K562 (cell line): ENCODE data around the gene CCDC77. TPM values are rescaled to one million over a fixed set of nuclear protein-coding genes. Genes with fewer than 3 reads are reported as not detected.

Source experiments
- ATAC-seq: fragments of 200-7000 bp; cut with Tn5 transposase; 3 replicates; pipeline ENCODE4 v1.9.1; 2020; ENCODE audit warnings: moderate library complexity
- BruUV-seq: library from RNA; stranded (reverse); fragments of 400-500 nt; replicated peaks from 2 replicates; lab custom pipeline; 2021; lab: Mats Ljungman, UMichigan
- CTCF ChIA-PET: fragments of 300-600 bp; formaldehyde crosslinking; extraction: SDS; loops from one replicate; lab custom pipeline; 2021; ENCODE audit warnings: low intra/inter-chr PET ratio; lab: Yijun Ruan, JAX
- POLR2A ChIA-PET: fragments of 300-600, 350-650 bp; sonication (Branson Sonifier 250); formaldehyde crosslinking; extraction: SDS; loops from one replicate; lab custom pipeline; 2021; ENCODE audit warnings: antibody characterized with exemption, inconsistent platforms; lab: Yijun Ruan, JAX
- DNase-seq, 4 experiments: peaks; one replicate each; pipeline versions ENCODE4 v3.0.0 to v3.0.0-alpha.2; 2011 to 2018; ENCODE audit warnings: low spot score in 3 of 4, mixed read lengths in 3 of 4; ENCODE audit errors: extremely low read depth in 1 of 4
- FAIRE-seq: peaks from 2 replicates; lab custom pipeline; 2011; peaks lifted over from hg19 to GRCh38; lab: Jason Lieb, UNC
- H2AFZ ChIP-seq: 2 replicates; pipeline ENCODE4 v1.6.0; 2011; ENCODE audit warnings: low read depth, low read length, control low read depth, inconsistent platforms
- H3K27ac ChIP-seq: fragments of 200-600 bp; 3 replicates; pipeline ENCODE4 v1.8.0; 2011; ENCODE audit warnings: low read depth, mild to moderate bottlenecking, control low read depth, inconsistent platforms, low read length, moderate library complexity, mixed read lengths; ENCODE audit errors: extremely low read depth
- H3K27me3 ChIP-seq, 2 experiments: fragments of 300-600 bp in 1 of 2; 2 replicates in 1 of 2; 3 replicates in 1 of 2; pipeline versions ENCODE4 v1.6.0 to v1.8.0; 2011; ENCODE audit warnings: inconsistent platforms in 2 of 2, low read length in 2 of 2, mild to moderate bottlenecking in 1 of 2, mixed read lengths in 1 of 2, moderate library complexity in 1 of 2; ENCODE audit not compliant: control insufficient read depth in 2 of 2, insufficient read depth in 2 of 2
- H3K36me3 ChIP-seq: fragments of 300-600 bp; 3 replicates; pipeline ENCODE4 v1.8.0; 2011; ENCODE audit warnings: mild to moderate bottlenecking, low read length, inconsistent platforms; ENCODE audit not compliant: control insufficient read depth, insufficient read depth
- H3K4me1 ChIP-seq, 2 experiments: fragments of 200-600 bp in 1 of 2; replicated peaks in 1 of 2; 2 replicates in 1 of 2; 3 replicates in 1 of 2; pipeline versions ENCODE4 v1.5.1 to v1.8.0; 2011; ENCODE audit warnings: inconsistent platforms in 2 of 2, low read length in 2 of 2, mild to moderate bottlenecking in 1 of 2, mixed read lengths in 1 of 2, moderate library complexity in 1 of 2; ENCODE audit not compliant: control insufficient read depth in 2 of 2, insufficient read depth in 2 of 2
- H3K4me2 ChIP-seq: 2 replicates; pipeline ENCODE4 v1.6.1; 2011; ENCODE audit warnings: low read length, control low read depth, inconsistent platforms, mixed read lengths; ENCODE audit not compliant: insufficient read depth
- H3K4me3 ChIP-seq: fragments of 200-600 bp; sonication (generic), shearing (Covaris generic); 2 replicates; pipeline ENCODE4 v1.5.1; 2016; ENCODE audit warnings: control low read depth, inconsistent platforms
- H3K79me2 ChIP-seq: fragments of 200-600 bp; 3 replicates; pipeline ENCODE4 v1.8.0; 2011; ENCODE audit warnings: low read length, inconsistent platforms; ENCODE audit not compliant: control insufficient read depth, insufficient read depth
- H3K9ac ChIP-seq, 2 experiments: 2 replicates each; pipeline versions ENCODE4 v1.6.0 to v1.6.1; 2011; ENCODE audit warnings: low read depth in 2 of 2, low read length in 2 of 2, control low read depth in 1 of 2, inconsistent platforms in 1 of 2, mild to moderate bottlenecking in 1 of 2, mixed read lengths in 1 of 2; ENCODE audit not compliant: insufficient read depth in 1 of 2
- H3K9me1 ChIP-seq: one replicate; pipeline ENCODE4 v1.6.0; 2011; ENCODE audit warnings: inconsistent platforms, mild to moderate bottlenecking, low read length, moderate library complexity; ENCODE audit not compliant: control insufficient read depth, insufficient read depth
- H3K9me3 ChIP-seq: replicated peaks from 2 replicates; pipeline ENCODE4 v1.5.1; 2011; ENCODE audit warnings: low read depth, low read length, inconsistent platforms; ENCODE audit not compliant: control insufficient read depth, insufficient read depth
- H4K20me1 ChIP-seq: replicated peaks from 2 replicates; pipeline ENCODE4 v1.6.1; 2011; ENCODE audit warnings: low read length, inconsistent platforms, mixed read lengths; ENCODE audit not compliant: control insufficient read depth, insufficient read depth
- ATF6 ChIP-seq: sonication (generic); formaldehyde crosslinking; IDR thresholded peaks from 2 replicates; pipeline ENCODE4 v1.4.0; 2020; ENCODE audit warnings: mild to moderate bottlenecking, missing genetic modification reagents
- CHD2 ChIP-seq: IDR thresholded peaks from 2 replicates; pipeline ENCODE4 v1.6.1; 2011; ENCODE audit warnings: low read depth, low read length
- GTF2E2 ChIP-seq: fragments of 200-800 bp; sonication (Bioruptor generic); IDR thresholded peaks from 2 replicates; pipeline ENCODE4 v1.6.1; 2016; ENCODE audit warnings: missing genetic modification characterization, missing compliant biosample characterization
- TCF3 ChIP-seq: sonication (generic); formaldehyde crosslinking; IDR thresholded peaks from 2 replicates; pipeline ENCODE4 v1.4.0; 2020; ENCODE audit warnings: mild to moderate bottlenecking, missing genetic modification reagents
- USF1 ChIP-seq: sonication (generic); formaldehyde crosslinking; IDR thresholded peaks from 2 replicates; pipeline ENCODE4 v1.9.0; 2022; ENCODE audit warnings: mild to moderate bottlenecking, missing genetic modification reagents
- XRCC4 ChIP-seq: IDR thresholded peaks from one replicate; pipeline ENCODE4 v1.6.1; 2011; ENCODE audit not compliant: insufficient read depth, insufficient read length; ENCODE audit errors: extremely low read depth
- WGBS: fragments of 100-300 bp; shearing (Covaris generic); methylation state at CpG from one replicate; pipeline ENCODE4 v1.1.6; 2016; ENCODE audit warnings: low coverage, mixed read lengths; ENCODE audit not compliant: insufficient coverage; ENCODE audit errors: missing lambda C conversion rate; 5-methylcytosine and 5-hydroxymethylcytosine counted together
- in situ Hi-C: fragments of 300-500 bp; cut with MboI; formaldehyde crosslinking; loops from 4 replicates; pipeline ENCODE4 v1.15.0; 2018; ENCODE audit warnings: inconsistent platforms, mixed read lengths
- intact Hi-C: fragments of 100-400 bp; cut with micrococcal nuclease; formaldehyde crosslinking; loops from 2 replicates; pipeline ENCODE4 v1.14.2; 2022
- polyA plus RNA-seq, 8 experiments: library from polyadenylated mRNA; depleted of rRNA in 4 of 8; stranded (reverse) in 5 of 8; unstranded in 3 of 8; fragments of >200 nt; fragmentation: Nextera tagmentation in 2 of 8; fragmentation: Illumina TruSeq in 1 of 8; extraction: Ambion mirVana in 2 of 8; extraction: Trizol in 1 of 8; gene quantifications; 2 replicates each; pipeline versions ENCODE4 v1.2.1 to v1.2.3, GENCODE V29; 2011 to 2014; ENCODE audit warnings: inconsistent platforms in 1 of 8, missing spikeins in 1 of 8
- total RNA-seq, 7 experiments: library from RNA; depleted of rRNA in 6 of 7; stranded (reverse); fragments of >200 nt in 6 of 7; fragmentation: Illumina TruSeq in 2 of 7; extraction: Trizol in 2 of 7; gene quantifications; 2 replicates each; pipeline versions ENCODE4 v1.2.1 to v1.2.3, GENCODE V29; 2011 to 2021; ENCODE audit warnings: low replicate concordance in 1 of 7
- TF ChIP-seq, protein P1 (sequence below), 2 experiments: fragments of 450-650 bp; formaldehyde crosslinking in 1 of 2; IDR thresholded peaks; 2 replicates each; pipeline versions ENCODE4 v1.4.0 to v1.6.1; 2014 to 2020; ENCODE audit warnings: mild to moderate bottlenecking in 2 of 2, borderline replicate concordance in 1 of 2, low read depth in 1 of 2

The CCDC77 gene
- total and polyA plus RNA-seq, 9 of the 15 experiments (the other 6 are each of a cell fraction or from before 2014, with no cell fraction given), result 10.5 to 26.5 (median 17.8) TPM

- H4K20me1 ChIP-seq, result peaks cover 7% of the 10 kb centered on the region; the same call in 1 of the 2 replicates
- FAIRE-seq (peak; percentile 73), ATAC-seq (peak; percentile 55), DNase-seq (peak in 2 of 4 experiments; percentile 11 to 53)
- in situ Hi-C loops, result no loop called here
- CTCF ChIA-PET, result no interaction called here
- peak overlapping the region; percentile 84 for H3K4me2 ChIP-seq
- peak overlapping the region; percentile 99 for H2AFZ ChIP-seq
- 2% methylated on average over 8 of the region's 8 CpGs for WGBS
- H3K79me2 ChIP-seq, result peaks cover 10% of the 10 kb centered on the region
- peak overlapping the region; percentile 81 to 96; a peak in 3 of 4 replicates for H3K9ac ChIP-seq
- intact Hi-C loops, result no loop called here
- no peaks in the 10 kb centered on the region for H3K9me1 ChIP-seq
- H3K4me1 ChIP-seq, result peaks cover 11 to 13% of the 10 kb centered on the region in 2 experiments; a peak in 4 of 5 replicates
- H3K9me3 ChIP-seq, result no peaks in the 10 kb centered on the region
- peak overlapping the region; percentile 67 for H3K4me3 ChIP-seq
- POLR2A ChIA-PET, result interaction anchor here (0.7 to 3.0 kb wide), 6 partner anchors 9 to 23 kb away, joined by 3 to 13 read pairs (median 7); partner anchors contain the start of gene KDM5A
- TSS peak; percentile 89 for BruUV-seq
- no peaks in the 10 kb centered on the region for H3K27me3 ChIP-seq
- H3K36me3 ChIP-seq, result peaks cover 4% of the 10 kb centered on the region; the same call in 1 of the 3 replicates
- H3K27ac ChIP-seq, result peak overlapping the region; percentile 80
- TF ChIP-seq USF1 (CRISPR knock-in tag) (peak; percentile 28; the same call in 1 of the 2 replicates), XRCC4 (no peak), TCF3 (CRISPR knock-in tag) (peak; percentile 12; the same call in 1 of the 2 replicates), ATF6 (CRISPR knock-in tag) (0 out of 2 replicates have a peak, but pooled peaks have one; percentile 49), GTF2E2 (tag) (no peak), CHD2 (no peak)
- TF ChIP-seq, protein P1, sequence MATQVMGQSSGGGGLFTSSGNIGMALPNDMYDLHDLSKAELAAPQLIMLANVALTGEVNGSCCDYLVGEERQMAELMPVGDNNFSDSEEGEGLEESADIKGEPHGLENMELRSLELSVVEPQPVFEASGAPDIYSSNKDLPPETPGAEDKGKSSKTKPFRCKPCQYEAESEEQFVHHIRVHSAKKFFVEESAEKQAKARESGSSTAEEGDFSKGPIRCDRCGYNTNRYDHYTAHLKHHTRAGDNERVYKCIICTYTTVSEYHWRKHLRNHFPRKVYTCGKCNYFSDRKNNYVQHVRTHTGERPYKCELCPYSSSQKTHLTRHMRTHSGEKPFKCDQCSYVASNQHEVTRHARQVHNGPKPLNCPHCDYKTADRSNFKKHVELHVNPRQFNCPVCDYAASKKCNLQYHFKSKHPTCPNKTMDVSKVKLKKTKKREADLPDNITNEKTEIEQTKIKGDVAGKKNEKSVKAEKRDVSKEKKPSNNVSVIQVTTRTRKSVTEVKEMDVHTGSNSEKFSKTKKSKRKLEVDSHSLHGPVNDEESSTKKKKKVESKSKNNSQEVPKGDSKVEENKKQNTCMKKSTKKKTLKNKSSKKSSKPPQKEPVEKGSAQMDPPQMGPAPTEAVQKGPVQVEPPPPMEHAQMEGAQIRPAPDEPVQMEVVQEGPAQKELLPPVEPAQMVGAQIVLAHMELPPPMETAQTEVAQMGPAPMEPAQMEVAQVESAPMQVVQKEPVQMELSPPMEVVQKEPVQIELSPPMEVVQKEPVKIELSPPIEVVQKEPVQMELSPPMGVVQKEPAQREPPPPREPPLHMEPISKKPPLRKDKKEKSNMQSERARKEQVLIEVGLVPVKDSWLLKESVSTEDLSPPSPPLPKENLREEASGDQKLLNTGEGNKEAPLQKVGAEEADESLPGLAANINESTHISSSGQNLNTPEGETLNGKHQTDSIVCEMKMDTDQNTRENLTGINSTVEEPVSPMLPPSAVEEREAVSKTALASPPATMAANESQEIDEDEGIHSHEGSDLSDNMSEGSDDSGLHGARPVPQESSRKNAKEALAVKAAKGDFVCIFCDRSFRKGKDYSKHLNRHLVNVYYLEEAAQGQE (IDR thresholded peaks at IDR 0.05; ENCODE audit: borderline replicate concordance), result peak; percentile 20; the same call in 1 of the 2 replicates
- TF ChIP-seq, protein P1 (CRISPR knock-in tag; IDR thresholded peaks at IDR 0.05; ENCODE audit: low read depth), result no peak
These were observed 565 bp downstream of the CCDC77 start for GRCh38 chr12:402029-402389.
